Trophoblast cell (in vitro differentiated cells and primary cell): Measurements from ENCODE around the gene STK10.
A peak's percentile ranks its signal among the peaks of the same experiment; 100 is the strongest.

Source experiments
- DNase-seq, 2 donors: peaks; one replicate each; pipeline ENCODE4 v3.0.0-alpha.2; 2016
- H2AFZ ChIP-seq: 2 replicates; pipeline ENCODE4 v1.6.1; 2013; ENCODE audit warnings: low read length, moderate library complexity, mild to moderate bottlenecking; ENCODE audit not compliant: insufficient read depth, poor library complexity
- H2AK5ac ChIP-seq: 2 replicates; pipeline ENCODE4 v1.6.1; 2013; ENCODE audit warnings: mild to moderate bottlenecking, low read length
- H2BK120ac ChIP-seq: 2 replicates; pipeline ENCODE4 v1.6.1; 2013; ENCODE audit warnings: low read length, mild to moderate bottlenecking, moderate library complexity; ENCODE audit not compliant: insufficient read depth, poor library complexity
- H2BK12ac ChIP-seq: 2 replicates; pipeline ENCODE4 v1.6.1; 2013; ENCODE audit warnings: mild to moderate bottlenecking, low read length, moderate library complexity
- H2BK5ac ChIP-seq: 2 replicates; pipeline ENCODE4 v1.6.1; 2013; ENCODE audit warnings: low read length, low read depth, moderate library complexity, mild to moderate bottlenecking; ENCODE audit not compliant: poor library complexity
- H3K14ac ChIP-seq: 2 replicates; pipeline ENCODE4 v1.6.1; 2013; ENCODE audit warnings: mild to moderate bottlenecking, low read length
- H3K18ac ChIP-seq: 2 replicates; pipeline ENCODE4 v1.6.1; 2013; ENCODE audit warnings: mild to moderate bottlenecking, low read length
- H3K23ac ChIP-seq: 2 replicates; pipeline ENCODE4 v1.6.1; 2013; ENCODE audit warnings: low read length
- H3K27ac ChIP-seq: 2 replicates; pipeline ENCODE4 v1.5.1; 2013; ENCODE audit warnings: low read depth, mild to moderate bottlenecking, inconsistent platforms, low read length, moderate library complexity
- H3K27me3 ChIP-seq: 2 replicates; pipeline ENCODE4 v1.6.1; 2013; ENCODE audit warnings: inconsistent platforms, mild to moderate bottlenecking, low read length, moderate library complexity; ENCODE audit not compliant: insufficient read depth
- H3K36me3 ChIP-seq, 2 experiments: 1 replicate in 1 of 2; 2 replicates in 1 of 2; pipeline ENCODE4 v1.6.1; 2013; ENCODE audit warnings: low read length in 2 of 2, mild to moderate bottlenecking in 2 of 2, moderate library complexity in 1 of 2; ENCODE audit not compliant: insufficient read depth in 2 of 2, control insufficient read depth in 1 of 2
- H3K4ac ChIP-seq: 2 replicates; pipeline ENCODE4 v1.6.1; 2013; ENCODE audit warnings: low read depth, mild to moderate bottlenecking, low read length, moderate library complexity
- H3K4me1 ChIP-seq, 2 experiments: 1 replicate in 1 of 2; 2 replicates in 1 of 2; pipeline ENCODE4 v1.6.1; 2013; ENCODE audit warnings: low read length in 2 of 2, mild to moderate bottlenecking in 2 of 2, moderate library complexity in 1 of 2; ENCODE audit not compliant: insufficient read depth in 2 of 2, control insufficient read depth in 1 of 2
- H3K4me2 ChIP-seq: 2 replicates; pipeline ENCODE4 v1.6.1; 2013; ENCODE audit warnings: inconsistent platforms, mild to moderate bottlenecking, low read length, moderate library complexity
- H3K4me3 ChIP-seq: 2 replicates; pipeline ENCODE4 v1.5.1; 2013; ENCODE audit warnings: mild to moderate bottlenecking, low read depth, low read length, inconsistent platforms
- H3K79me1 ChIP-seq: one replicate; pipeline ENCODE4 v1.6.1; 2013; ENCODE audit warnings: low read length
- H3K79me2 ChIP-seq: 2 replicates; pipeline ENCODE4 v1.6.1; 2013; ENCODE audit warnings: low read length, mild to moderate bottlenecking; ENCODE audit not compliant: control insufficient read depth, insufficient read depth, poor library complexity
- H3K9ac ChIP-seq: 2 replicates; pipeline ENCODE4 v1.6.1; 2013; ENCODE audit warnings: mild to moderate bottlenecking, low read length
- H3K9me3 ChIP-seq: 2 replicates; pipeline ENCODE4 v1.6.1; 2013; ENCODE audit warnings: low read depth, mild to moderate bottlenecking, control low read depth, inconsistent platforms, low read length; ENCODE audit not compliant: insufficient read depth
- H4K12ac ChIP-seq: 2 replicates; pipeline ENCODE4 v1.6.1; 2013; ENCODE audit warnings: low read depth, mild to moderate bottlenecking, low read length, moderate library complexity
- H4K8ac ChIP-seq: 2 replicates; pipeline ENCODE4 v1.6.1; 2013; ENCODE audit warnings: low read depth, mild to moderate bottlenecking, low read length, moderate library complexity
- H4K91ac ChIP-seq: one replicate; pipeline ENCODE4 v1.6.1; 2013; ENCODE audit warnings: low read depth, mild to moderate bottlenecking, low read length, moderate library complexity
- WGBS: extraction: QIAGEN DNeasy Blood & Tissue Kit; methylation state at CpG from one replicate; pipeline ENCODE4 v1.1.7; 2013; ENCODE audit warnings: missing lambda C conversion rate; ENCODE audit not compliant: insufficient read length, insufficient coverage; ENCODE audit errors: extremely low coverage; 5-methylcytosine and 5-hydroxymethylcytosine counted together

Gene STK10

DNA sequence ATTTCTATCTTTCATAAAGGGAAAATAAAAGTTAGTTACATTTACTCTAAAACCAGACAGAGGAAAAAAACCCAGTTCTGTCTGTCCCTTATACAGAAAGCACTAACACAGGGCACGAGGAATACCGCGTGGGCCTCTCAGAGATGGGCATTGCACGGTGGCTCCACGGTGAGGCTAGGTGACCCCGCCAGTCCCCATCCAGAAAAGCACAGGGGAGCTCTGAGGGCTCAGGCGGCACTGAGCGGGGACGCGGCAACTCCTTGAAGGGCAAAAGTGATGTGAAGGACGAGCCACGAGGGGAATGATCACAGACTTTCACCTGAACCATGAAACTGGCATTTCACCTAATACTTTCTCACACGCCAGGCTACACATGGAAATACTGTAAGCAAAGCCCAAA, 145.8 kb downstream of the STK10 start:
- Histone ChIP-seq H3K4me1 (no peaks in the 10 kb centered on the region), H2BK120ac (no peak overlapping the region), H3K9me3 (no peaks in the 10 kb centered on the region), H3K23ac (no peak overlapping the region), H4K12ac (no peak overlapping the region), H4K91ac (no peak overlapping the region), H3K79me2 (no peaks in the 10 kb centered on the region), H3K9ac (no peak overlapping the region), H2BK5ac (no peak overlapping the region), H3K4me2 (no peak overlapping the region), H3K27ac (no peak overlapping the region), H3K79me1 (no peaks in the 10 kb centered on the region), H3K14ac (no peak overlapping the region), H2BK12ac (no peak overlapping the region), H3K27me3 (no peaks in the 10 kb centered on the region), H2AK5ac (no peak overlapping the region), H3K18ac (no peak overlapping the region), H3K4ac (no peak overlapping the region), H2AFZ (no peak overlapping the region), H3K36me3 (peaks cover 15 to 16% of the 10 kb centered on the region in 2 experiments), H4K8ac (no peak overlapping the region), H3K4me3 (no peak overlapping the region)
- no peak for DNase-seq
- WGBS: no CpG with 5 or more reads among the region's 13 CpGs

GRCh38 chr5:172038167-172038566, 149.9 kb downstream of the STK10 start:
- no peaks in the 10 kb centered on the region for H3K4me1 ChIP-seq
- H3K36me3 ChIP-seq: no peaks in the 10 kb centered on the region
- no peak overlapping the region for H2AK5ac ChIP-seq
- H4K12ac ChIP-seq: no peak overlapping the region
- no peak overlapping the region for H2AFZ ChIP-seq
- no peaks in the 10 kb centered on the region for H3K9me3 ChIP-seq
- H3K23ac ChIP-seq: no peak overlapping the region
- H3K4me2 ChIP-seq: no peak overlapping the region
- H3K79me2 ChIP-seq: no peaks in the 10 kb centered on the region
- H4K91ac ChIP-seq: no peak overlapping the region
- no peak overlapping the region for H3K27ac ChIP-seq
- no peak overlapping the region for H3K9ac ChIP-seq
- H3K4me3 ChIP-seq: no peak overlapping the region
- H2BK120ac ChIP-seq: no peak overlapping the region
- H2BK5ac ChIP-seq: no peak overlapping the region
- peak; percentile 22 to 78 for DNase-seq
- no peak overlapping the region for H3K4ac ChIP-seq
- H3K79me1 ChIP-seq: no peaks in the 10 kb centered on the region
- no peak overlapping the region for H3K14ac ChIP-seq
- WGBS: no CpG with 5 or more reads among the region's 3 CpGs
- no peak overlapping the region for H2BK12ac ChIP-seq
- H3K27me3 ChIP-seq: no peaks in the 10 kb centered on the region
- no peak overlapping the region for H3K18ac ChIP-seq
- H4K8ac ChIP-seq: no peak overlapping the region

DNA sequence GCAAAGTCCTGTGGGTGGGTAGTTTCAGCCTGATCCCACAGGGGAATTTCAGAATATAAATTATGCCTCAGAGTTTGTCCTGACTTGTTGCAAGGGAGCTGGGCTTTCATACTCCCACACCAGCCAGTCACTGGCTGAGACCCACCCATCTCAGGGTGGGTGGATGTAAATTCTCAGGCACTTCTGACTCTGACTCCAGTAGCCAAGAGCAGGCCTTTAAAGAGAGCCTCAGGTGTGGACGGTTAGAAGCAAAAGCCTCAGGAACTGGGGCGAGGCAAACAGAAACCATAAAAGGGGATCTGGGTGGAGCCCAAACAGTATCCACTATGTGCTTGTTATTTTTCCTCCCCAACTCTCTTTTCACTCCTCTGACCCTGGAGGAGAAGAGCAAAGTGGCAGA, 153.0 kb downstream of the STK10 start:
- no peak overlapping the region for H4K8ac ChIP-seq
- H3K23ac ChIP-seq: no peak overlapping the region
- no peaks in the 10 kb centered on the region for H3K27me3 ChIP-seq
- no peak overlapping the region for H2AFZ ChIP-seq
- no peak overlapping the region for H4K12ac ChIP-seq
- H3K27ac ChIP-seq: no peak overlapping the region
- no peaks in the 10 kb centered on the region for H3K4me1 ChIP-seq
- DNase-seq: no peak
- H2BK12ac ChIP-seq: no peak overlapping the region
- no peak overlapping the region for H3K4me3 ChIP-seq
- no peak overlapping the region for H3K4ac ChIP-seq
- H2BK120ac ChIP-seq: no peak overlapping the region
- H3K79me2 ChIP-seq: no peaks in the 10 kb centered on the region
- no peak overlapping the region for H3K4me2 ChIP-seq
- H3K18ac ChIP-seq: no peak overlapping the region
- H2BK5ac ChIP-seq: no peak overlapping the region
- no peak overlapping the region for H4K91ac ChIP-seq
- WGBS: no CpG with 5 or more reads among the region's 2 CpGs
- H3K9me3 ChIP-seq: no peaks in the 10 kb centered on the region
- H2AK5ac ChIP-seq: no peak overlapping the region
- no peak overlapping the region for H3K9ac ChIP-seq
- no peaks in the 10 kb centered on the region for H3K79me1 ChIP-seq
- H3K14ac ChIP-seq: no peak overlapping the region
- H3K36me3 ChIP-seq: no peaks in the 10 kb centered on the region

- DNase-seq: no peak
- Histone ChIP-seq H4K12ac (no peak overlapping the region), H2AFZ (no peak overlapping the region), H3K4me3 (no peak overlapping the region), H3K4me1 (no peaks in the 10 kb centered on the region), H3K18ac (no peak overlapping the region), H3K4ac (no peak overlapping the region), H2BK5ac (no peak overlapping the region), H3K9ac (no peak overlapping the region), H3K27me3 (no peaks in the 10 kb centered on the region), H2BK120ac (no peak overlapping the region), H2AK5ac (no peak overlapping the region), H4K8ac (no peak overlapping the region), H3K79me2 (no peaks in the 10 kb centered on the region), H3K36me3 (no peaks in the 10 kb centered on the region), H3K27ac (no peak overlapping the region), H3K14ac (no peak overlapping the region), H2BK12ac (no peak overlapping the region), H3K9me3 (no peaks in the 10 kb centered on the region), H4K91ac (no peak overlapping the region), H3K23ac (no peak overlapping the region), H3K4me2 (no peak overlapping the region), H3K79me1 (no peaks in the 10 kb centered on the region)
- no CpG with 5 or more reads among the region's 4 CpGs for WGBS
Observed at GRCh38 chr5:172031894-172032461, 156.0 kb downstream of the STK10 start.
